ENCODE data around the gene TPBGL. TPM values are rescaled to one million over a fixed set of nuclear protein-coding genes. Genes with fewer than 3 reads are reported as not detected.
A peak's percentile ranks its signal among the peaks of the same experiment; 100 is the strongest.

Gene TPBGL
- total and polyA plus RNA-seq, 9 donors: 0.13 to 0.47 (median 0.27) TPM; not detected in 2

DNA sequence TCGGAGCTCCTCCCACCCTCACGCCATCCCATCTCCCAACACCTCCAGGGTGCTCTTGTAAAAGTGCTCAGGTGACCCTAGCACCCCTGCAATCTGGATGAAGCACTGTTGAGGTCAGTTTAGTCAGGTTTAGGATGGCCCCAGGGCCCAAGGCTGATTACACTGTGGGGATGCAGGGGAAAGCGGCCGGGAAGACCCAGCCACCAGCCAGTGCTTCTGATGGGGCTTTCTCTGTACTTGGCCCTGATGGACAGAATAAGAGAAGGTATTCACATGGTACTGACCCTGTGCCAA, 28.7 kb downstream of the TPBGL start:
- TF ChIP-seq EP300 (IDR thresholded peaks at IDR 0.05) (no peak), POLR2A (IDR thresholded peaks at IDR 0.05) (no peak)
- TF ChIP-seq, protein P1, sequence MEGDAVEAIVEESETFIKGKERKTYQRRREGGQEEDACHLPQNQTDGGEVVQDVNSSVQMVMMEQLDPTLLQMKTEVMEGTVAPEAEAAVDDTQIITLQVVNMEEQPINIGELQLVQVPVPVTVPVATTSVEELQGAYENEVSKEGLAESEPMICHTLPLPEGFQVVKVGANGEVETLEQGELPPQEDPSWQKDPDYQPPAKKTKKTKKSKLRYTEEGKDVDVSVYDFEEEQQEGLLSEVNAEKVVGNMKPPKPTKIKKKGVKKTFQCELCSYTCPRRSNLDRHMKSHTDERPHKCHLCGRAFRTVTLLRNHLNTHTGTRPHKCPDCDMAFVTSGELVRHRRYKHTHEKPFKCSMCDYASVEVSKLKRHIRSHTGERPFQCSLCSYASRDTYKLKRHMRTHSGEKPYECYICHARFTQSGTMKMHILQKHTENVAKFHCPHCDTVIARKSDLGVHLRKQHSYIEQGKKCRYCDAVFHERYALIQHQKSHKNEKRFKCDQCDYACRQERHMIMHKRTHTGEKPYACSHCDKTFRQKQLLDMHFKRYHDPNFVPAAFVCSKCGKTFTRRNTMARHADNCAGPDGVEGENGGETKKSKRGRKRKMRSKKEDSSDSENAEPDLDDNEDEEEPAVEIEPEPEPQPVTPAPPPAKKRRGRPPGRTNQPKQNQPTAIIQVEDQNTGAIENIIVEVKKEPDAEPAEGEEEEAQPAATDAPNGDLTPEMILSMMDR (IDR thresholded peaks at IDR 0.05): no peak
- Histone ChIP-seq H3K4me3 (no peak overlapping the region), H3K27ac (no peak overlapping the region), H3K27me3 (no peaks in the 10 kb centered on the region), H3K4me1 (ENCODE audit: insufficient read depth) (no peaks in the 10 kb centered on the region), H3K36me3 (no peaks in the 10 kb centered on the region), H3K9me3 (no peaks in the 10 kb centered on the region)
- peak in 1 of 5 donors; percentile 3 for DNase-seq
- intact Hi-C loops (cut with DNase I): no loop called here
- WGBS, 3 donors: 93 to 97% (median 94%) methylated on average over 4 of the region's 4 CpGs

DNA sequence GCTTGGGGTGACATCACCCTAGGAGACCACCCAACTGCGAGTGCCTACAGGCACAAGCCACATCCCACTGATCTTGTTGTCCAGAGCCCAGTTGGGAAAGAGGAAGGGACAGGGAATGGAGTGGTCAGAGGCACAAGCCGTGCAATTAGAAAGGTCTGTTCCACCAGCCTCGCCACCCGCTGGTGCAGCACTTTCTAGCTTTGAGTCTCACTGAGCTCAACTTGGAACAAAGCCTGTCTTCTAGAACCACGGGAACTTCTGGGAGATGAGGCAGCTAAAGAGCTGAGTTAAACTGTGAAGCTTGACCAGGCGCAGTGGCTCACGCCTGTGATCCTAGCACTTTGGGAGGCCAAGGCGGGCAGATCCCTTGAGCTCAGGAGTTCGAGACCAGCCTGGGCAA, 29.3 kb downstream of the TPBGL start:
- TF ChIP-seq EP300 (IDR thresholded peaks at IDR 0.05) (no peak), POLR2A (IDR thresholded peaks at IDR 0.05) (no peak)
- TF ChIP-seq, protein P1 (IDR thresholded peaks at IDR 0.05): no peak
- Histone ChIP-seq H3K4me1 (ENCODE audit: insufficient read depth) (no peaks in the 10 kb centered on the region), H3K27ac (no peak overlapping the region), H3K4me3 (no peak overlapping the region), H3K9me3 (no peaks in the 10 kb centered on the region), H3K36me3 (no peaks in the 10 kb centered on the region), H3K27me3 (no peaks in the 10 kb centered on the region)
- DNase-seq: peak in 2 of 5 donors; percentile 5 to 23
- intact Hi-C loops (cut with DNase I): no loop called here
- WGBS, 3 donors: 90 to 96% (median 92%) methylated on average over 9 of the region's 9 CpGs

DNA sequence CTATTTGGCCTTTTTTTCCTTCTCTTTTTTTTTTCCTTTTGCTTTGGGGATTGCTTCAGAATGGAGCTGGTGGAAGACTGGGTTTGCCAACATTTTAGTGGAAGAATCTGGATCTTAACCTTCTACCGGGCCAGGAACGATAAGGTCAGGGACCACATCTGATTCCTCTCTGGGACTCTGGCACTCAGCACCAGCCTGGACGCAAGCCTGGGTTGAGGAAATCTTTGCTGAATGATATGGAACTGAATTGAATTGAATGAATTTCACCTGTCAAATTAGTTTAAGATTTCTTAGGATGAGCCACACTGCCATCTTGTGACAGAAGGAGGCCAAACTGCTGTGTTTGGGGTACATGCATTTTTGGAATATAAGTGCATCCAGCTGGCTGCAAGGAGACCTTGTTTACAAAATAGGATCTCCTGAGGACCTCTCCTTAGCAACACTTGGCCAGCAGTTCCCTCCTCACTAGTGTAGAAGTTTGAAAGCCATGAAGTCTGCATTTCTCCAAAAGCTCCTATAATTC, 30.4 kb downstream of the TPBGL start:
- Histone ChIP-seq H3K4me3 (no peak overlapping the region), H3K36me3 (no peaks in the 10 kb centered on the region), H3K9me3 (no peaks in the 10 kb centered on the region), H3K27ac (no peak overlapping the region), H3K4me1 (ENCODE audit: insufficient read depth) (no peaks in the 10 kb centered on the region), H3K27me3 (no peaks in the 10 kb centered on the region)
- intact Hi-C loops (cut with DNase I): no loop called here
- no peak for TF ChIP-seq EP300 (IDR thresholded peaks at IDR 0.05)
- TF ChIP-seq POLR2A (IDR thresholded peaks at IDR 0.05): no peak
- TF ChIP-seq, protein P1 (IDR thresholded peaks at IDR 0.05): no peak
- peak in 1 of 5 donors; percentile 40 for DNase-seq
- WGBS, 3 donors: 26 to 32% (median 29%) methylated on average over 3 of the region's 3 CpGs

DNA sequence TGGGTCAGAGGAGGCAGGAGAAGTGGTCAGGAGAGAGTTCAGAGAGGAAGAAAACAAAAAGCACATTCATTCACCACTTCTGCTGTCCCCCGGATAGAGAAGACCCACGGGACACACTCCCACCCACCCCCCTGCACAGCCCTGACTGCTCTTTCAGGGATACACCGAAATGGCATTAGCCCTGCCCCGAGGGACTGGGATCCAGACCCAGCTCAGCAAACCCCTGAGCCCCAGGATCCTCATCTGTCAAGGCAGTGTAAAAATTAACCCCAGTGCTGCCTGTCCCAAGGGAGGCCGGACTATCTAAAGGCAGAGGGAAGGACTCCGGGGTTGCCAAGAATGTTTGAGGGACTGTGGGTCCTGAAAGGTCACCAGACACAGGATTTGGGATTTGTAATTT, 31.2 kb downstream of the TPBGL start:
- 65 to 67% (median 67%) methylated on average over 6 of the region's 6 CpGs for whole genome bisulfite sequencing, 3 donors
- Histone ChIP-seq H3K9me3 (no peaks in the 10 kb centered on the region), H3K4me1 (ENCODE audit: insufficient read depth) (no peaks in the 10 kb centered on the region), H3K36me3 (no peaks in the 10 kb centered on the region), H3K27ac (no peak overlapping the region), H3K4me3 (no peak overlapping the region), H3K27me3 (no peaks in the 10 kb centered on the region)
- TF ChIP-seq EP300 (IDR thresholded peaks at IDR 0.05): no peak
- TF ChIP-seq POLR2A (IDR thresholded peaks at IDR 0.05): no peak
- TF ChIP-seq, protein P1 (IDR thresholded peaks at IDR 0.05): no peak
- peak in 1 of 5 donors; percentile 8 for DNase-seq
- intact Hi-C loops (cut with DNase I): no loop called here

Data from ovary (tissue), 9 donors.